Gastrocnemius medialis (tissue), 4 donors: ENCODE measurements around the gene NPAS3.

ENCODE experiments used
- POLR2A ChIP-seq, 2 donors: fragments of 450-650 bp; IDR thresholded peaks; one replicate each; pipeline ENCODE4 v1.6.1; 2017; ENCODE audit warnings: antibody characterized with exemption in 2 of 2, mild to moderate bottlenecking in 2 of 2, moderate library complexity in 2 of 2
- TF ChIP-seq, protein P1 (sequence below), 5 experiments: fragments of 450-650 bp in 3 of 5; fragments of 200-600 bp in 2 of 5; sonication (generic) in 2 of 5; IDR thresholded peaks in 4 of 5; conservative IDR thresholded peaks in 1 of 5; 1 replicate in 4 of 5; 2 replicates in 1 of 5; pipeline ENCODE4 v1.5.1; 2016 to 2019; ENCODE audit warnings: antibody characterized with exemption in 5 of 5, mild to moderate bottlenecking in 3 of 5, moderate library complexity in 3 of 5

DNA sequence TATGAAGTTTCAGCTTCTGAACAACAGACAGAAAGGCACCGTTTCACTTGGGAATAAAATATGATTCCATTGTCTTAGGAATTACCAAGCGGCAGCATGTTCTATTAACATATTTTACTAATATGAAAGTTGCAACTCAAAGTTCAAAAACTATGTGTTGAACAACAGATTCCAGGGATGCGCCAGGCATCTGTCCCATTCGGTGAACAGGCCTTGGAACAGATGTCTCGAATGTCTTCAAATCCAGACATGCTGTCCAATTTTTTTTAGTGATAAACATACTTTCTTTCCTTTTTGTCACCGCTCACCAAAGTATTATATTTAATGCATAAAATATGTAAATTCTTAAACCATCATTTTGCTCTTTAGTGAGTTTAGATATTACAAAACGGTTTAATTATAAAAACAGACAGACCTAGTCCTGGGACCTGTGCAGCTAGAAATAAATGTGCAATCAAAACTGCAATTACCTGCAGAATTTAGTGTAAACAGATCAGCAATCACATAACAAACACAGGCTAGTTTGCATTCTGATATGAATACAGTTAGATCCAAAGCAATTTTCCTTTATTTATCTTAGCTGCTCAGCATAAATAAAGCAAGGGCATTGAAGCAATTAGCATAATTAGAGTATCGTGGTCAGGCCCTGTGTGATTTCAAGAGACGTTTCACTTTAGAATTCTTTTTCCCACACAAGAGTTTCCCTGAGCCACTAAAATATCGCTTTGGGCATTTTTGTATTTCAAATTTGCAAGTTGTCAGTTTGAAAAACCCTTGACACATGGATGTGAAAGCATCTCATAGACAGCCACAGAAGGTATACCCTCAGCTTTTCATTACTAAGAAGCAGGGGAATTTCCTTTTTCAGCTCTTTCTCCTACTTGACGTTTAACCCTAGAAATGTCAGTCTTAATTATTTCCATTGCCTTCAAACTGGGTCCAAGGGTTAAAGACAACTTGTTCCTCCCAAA lies 591.4 kb downstream of the NPAS3 start:
- TF ChIP-seq, protein P1, sequence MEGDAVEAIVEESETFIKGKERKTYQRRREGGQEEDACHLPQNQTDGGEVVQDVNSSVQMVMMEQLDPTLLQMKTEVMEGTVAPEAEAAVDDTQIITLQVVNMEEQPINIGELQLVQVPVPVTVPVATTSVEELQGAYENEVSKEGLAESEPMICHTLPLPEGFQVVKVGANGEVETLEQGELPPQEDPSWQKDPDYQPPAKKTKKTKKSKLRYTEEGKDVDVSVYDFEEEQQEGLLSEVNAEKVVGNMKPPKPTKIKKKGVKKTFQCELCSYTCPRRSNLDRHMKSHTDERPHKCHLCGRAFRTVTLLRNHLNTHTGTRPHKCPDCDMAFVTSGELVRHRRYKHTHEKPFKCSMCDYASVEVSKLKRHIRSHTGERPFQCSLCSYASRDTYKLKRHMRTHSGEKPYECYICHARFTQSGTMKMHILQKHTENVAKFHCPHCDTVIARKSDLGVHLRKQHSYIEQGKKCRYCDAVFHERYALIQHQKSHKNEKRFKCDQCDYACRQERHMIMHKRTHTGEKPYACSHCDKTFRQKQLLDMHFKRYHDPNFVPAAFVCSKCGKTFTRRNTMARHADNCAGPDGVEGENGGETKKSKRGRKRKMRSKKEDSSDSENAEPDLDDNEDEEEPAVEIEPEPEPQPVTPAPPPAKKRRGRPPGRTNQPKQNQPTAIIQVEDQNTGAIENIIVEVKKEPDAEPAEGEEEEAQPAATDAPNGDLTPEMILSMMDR (IDR thresholded peaks at IDR 0.05 in 4 of 5, conservative IDR thresholded peaks at IDR 0.05 in 1 of 5): no peak
- no peak for TF ChIP-seq POLR2A (IDR thresholded peaks at IDR 0.05)
